Stimulated activated CD8-positive, alpha-beta memory T cell treated with anti-CD3 and anti-CD28 coated beads, Interleukin-15, amount 100 ng/mL, for 4 hours (primary cell): Measurements from ENCODE around the gene SLC7A11.

Experiments used
- DNase-seq, 2 donors: peaks; one replicate each; pipeline ENCODE4 v3.0.0-alpha.2; 2020; ENCODE audit warnings: low read depth in 2 of 2

The SLC7A11 gene

GRCh38 chr4:138162259-138162658 is 79.9 kb downstream of the SLC7A11 start:
- no peak for DNase-seq

GRCh38 chr4:138161351-138161750 is 80.8 kb downstream of the SLC7A11 start:
- DNase-seq, result no peak

GRCh38 chr4:138158746-138159297 is 83.3 kb downstream of the SLC7A11 start:
- no peak for DNase-seq

- no peak for DNase-seq
These were observed 101.3 kb downstream of the SLC7A11 start for GRCh38 chr4:138140879-138141278.

- no peak for DNase-seq
These were observed 103.4 kb downstream of the SLC7A11 start for GRCh38 chr4:138138774-138139173.

DNA sequence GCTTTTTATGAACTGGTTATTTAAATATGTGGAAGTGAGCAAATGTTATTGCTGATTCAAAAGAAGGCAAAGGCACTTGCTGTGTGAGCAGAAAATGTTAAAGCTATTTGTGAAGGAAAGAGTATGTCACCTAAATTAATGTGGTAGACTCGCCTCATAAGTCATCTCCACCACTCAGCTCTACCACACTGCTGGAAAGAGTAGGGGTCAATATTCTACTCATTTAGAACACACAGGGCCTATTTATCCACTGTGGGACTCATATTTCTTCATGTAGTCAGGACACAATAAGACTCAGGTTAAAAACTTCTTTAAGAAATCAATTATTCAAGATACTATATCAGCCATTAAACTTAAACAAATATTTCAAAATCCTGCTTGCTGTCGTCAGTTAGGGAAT is 106.5 kb downstream of the SLC7A11 start:
- no peak for DNase-seq

GRCh38 chr4:138118270-138118669 is 123.9 kb downstream of the SLC7A11 start:
- DNase-seq, result no peak

- DNase-seq, result no peak
These were observed 127.1 kb downstream of the SLC7A11 start for GRCh38 chr4:138115053-138115452.

DNA sequence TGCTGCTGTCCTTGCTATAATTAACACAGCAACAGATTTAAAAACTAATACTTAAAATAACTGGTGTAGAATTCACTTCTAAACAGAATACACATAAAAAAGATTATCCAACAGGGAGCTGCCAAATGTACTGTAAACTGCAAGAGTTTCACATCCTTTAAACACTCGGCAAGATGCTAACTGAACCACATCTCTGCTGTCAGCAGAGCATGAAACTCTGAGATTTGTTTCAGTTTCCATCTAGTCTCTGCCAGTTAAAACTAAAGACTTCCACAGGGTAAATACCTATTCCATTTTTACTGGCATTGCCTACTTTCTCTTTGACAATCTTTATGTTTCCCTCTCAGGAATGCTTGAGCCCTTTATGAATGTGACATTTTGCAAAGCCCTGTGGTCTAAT is 127.7 kb downstream of the SLC7A11 start:
- DNase-seq, result no peak
